ENCODE measurements around the gene TSPYL2.

The TSPYL2 gene

GRCh38 chrX:53126377-53126776 is 44.2 kb downstream of the TSPYL2 start:
- no peak for DNase-seq

- no peak for DNase-seq
Measured at GRCh38 chrX:53128097-53128749, 46.1 kb downstream of the TSPYL2 start.

DNA sequence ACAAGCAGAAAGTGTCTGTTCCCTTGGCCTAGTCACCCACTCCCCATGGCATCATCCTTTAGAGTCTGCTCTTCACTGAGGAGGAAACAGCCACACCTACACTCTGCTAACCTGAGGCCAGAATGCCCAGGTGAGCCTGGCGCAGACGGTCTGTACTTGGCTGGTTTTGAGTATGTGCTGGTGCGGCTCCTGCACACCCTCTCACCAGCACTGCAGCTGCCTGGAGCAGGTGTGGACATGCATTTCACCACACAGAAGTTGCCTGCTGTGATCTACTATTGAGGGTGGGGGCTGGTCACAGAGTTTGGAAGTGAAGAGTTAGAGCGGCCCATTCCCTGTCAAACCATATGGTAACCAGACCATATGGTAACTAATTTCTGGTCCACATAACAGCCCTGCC is 51.2 kb downstream of the TSPYL2 start:
- DNase-seq = peak; percentile 10

- no peak for DNase-seq
Measured at GRCh38 chrX:53135581-53135980, 53.4 kb downstream of the TSPYL2 start.
